Endothelial cell of umbilical vein (primary cell): Measurements from ENCODE around the gene LMNB1. TPM values are rescaled to one million over a fixed set of nuclear protein-coding genes. Genes with fewer than 3 reads are reported as not detected.

Experiments used
- BruUV-seq: library from RNA; stranded (reverse); fragments of 400-500 nt; replicated peaks from 2 replicates; lab custom pipeline; 2021; lab: Mats Ljungman, UMichigan
- CTCF ChIA-PET: fragments of 300-600, 350-600 bp; sonication (Branson Sonifier 250); formaldehyde crosslinking; loops from one replicate; lab custom pipeline; 2021; ENCODE audit warnings: antibody characterized with exemption, inconsistent platforms; lab: Charles Lee
- POLR2A ChIA-PET: fragments of 300-600, 350-600 bp; sonication (Branson Sonifier 250); formaldehyde crosslinking; loops from one replicate; lab custom pipeline; 2021; ENCODE audit warnings: antibody characterized with exemption, inconsistent platforms; lab: Charles Lee
- DNase-seq: peaks from one replicate; pipeline ENCODE4 v3.0.0-alpha.2; 2011; ENCODE audit warnings: low read depth, low spot score
- FAIRE-seq: peaks from 2 replicates; lab custom pipeline; 2011; peaks lifted over from hg19 to GRCh38; lab: Jason Lieb, UNC
- H2AFZ ChIP-seq: 2 replicates; pipeline ENCODE4 v1.6.0; 2012; ENCODE audit warnings: low read depth, low read length, control low read depth, inconsistent platforms
- H3K27ac ChIP-seq: 2 replicates; pipeline ENCODE4 v1.5.1; 2011; ENCODE audit warnings: low read depth, mild to moderate bottlenecking, control low read depth, low read length, moderate library complexity; ENCODE audit not compliant: insufficient read depth
- H3K27me3 ChIP-seq, 2 experiments: 2 replicates each; pipeline versions ENCODE4 v1.6.0 to v1.6.1; 2011; ENCODE audit warnings: low read length in 2 of 2, mixed read lengths in 1 of 2; ENCODE audit not compliant: control insufficient read depth in 2 of 2, insufficient read depth in 2 of 2
- H3K36me3 ChIP-seq, 2 experiments: 2 replicates in 1 of 2; 3 replicates in 1 of 2; pipeline ENCODE4 v1.5.1; 2011; ENCODE audit warnings: low read length in 2 of 2, mild to moderate bottlenecking in 1 of 2, moderate library complexity in 1 of 2; ENCODE audit not compliant: control insufficient read depth in 2 of 2, insufficient read depth in 2 of 2; ENCODE audit errors: extremely low read depth in 1 of 2
- H3K4me1 ChIP-seq: 3 replicates; pipeline ENCODE4 v1.5.1; 2011; ENCODE audit warnings: mild to moderate bottlenecking, low read length; ENCODE audit not compliant: control insufficient read depth, insufficient read depth; ENCODE audit errors: extremely low read depth
- H3K4me2 ChIP-seq: 2 replicates; pipeline ENCODE4 v1.6.1; 2011; ENCODE audit warnings: low read length, control low read depth, mixed read lengths; ENCODE audit not compliant: insufficient read depth
- H3K4me3 ChIP-seq, 3 experiments: fragments of 200-600 bp in 1 of 3; sonication (generic), shearing (Covaris generic) in 1 of 3; replicated peaks in 1 of 3; 2 replicates each; pipeline ENCODE4 v1.5.1; 2011 to 2016; ENCODE audit warnings: control low read depth in 3 of 3, low read length in 3 of 3, mild to moderate bottlenecking in 2 of 3, inconsistent platforms in 1 of 3, low read depth in 1 of 3, moderate library complexity in 1 of 3; ENCODE audit not compliant: insufficient read depth in 1 of 3
- H3K79me2 ChIP-seq: 2 replicates; pipeline ENCODE4 v1.6.0; 2012; ENCODE audit warnings: low read length, inconsistent platforms; ENCODE audit not compliant: control insufficient read depth, insufficient read depth
- H3K9ac ChIP-seq: replicated peaks from 2 replicates; pipeline ENCODE3; 2011; ENCODE audit warnings: low read length, control low read depth; ENCODE audit not compliant: insufficient read depth; ENCODE audit errors: extremely low read depth
- H3K9me1 ChIP-seq: replicated peaks from 3 replicates; pipeline ENCODE4 v1.6.0; 2011; ENCODE audit warnings: mild to moderate bottlenecking, low read length; ENCODE audit not compliant: control insufficient read depth, insufficient read depth; ENCODE audit errors: extremely low read depth
- H3K9me3 ChIP-seq: replicated peaks from 2 replicates; pipeline ENCODE4 v1.5.1; 2012; ENCODE audit warnings: low read length, inconsistent platforms; ENCODE audit not compliant: control insufficient read depth, insufficient read depth
- H4K20me1 ChIP-seq: replicated peaks from 2 replicates; pipeline ENCODE3; 2011; ENCODE audit warnings: mild to moderate bottlenecking, low read length; ENCODE audit not compliant: control insufficient read depth, insufficient read depth; ENCODE audit errors: extremely low read depth
- CTCF ChIP-seq, 2 donors: IDR thresholded peaks; 1 replicate in 1 of 2; 2 replicates in 1 of 2; pipeline ENCODE4 v1.5.1; 2011; ENCODE audit warnings: low read length in 2 of 2, mild to moderate bottlenecking in 2 of 2, moderate library complexity in 2 of 2, control low read depth in 1 of 2, inconsistent platforms in 1 of 2, low read depth in 1 of 2; ENCODE audit not compliant: insufficient read depth in 1 of 2; ENCODE audit errors: extremely low read depth in 1 of 2
- EZH2 ChIP-seq: IDR thresholded peaks from 2 replicates; pipeline ENCODE4 v1.6.1; 2012; ENCODE audit warnings: borderline replicate concordance, low read depth, mild to moderate bottlenecking, moderate library complexity, low read length, inconsistent platforms; ENCODE audit not compliant: severe bottlenecking
- FOS ChIP-seq: IDR thresholded peaks from 2 replicates; pipeline ENCODE4 v1.6.1; 2011; ENCODE audit warnings: mild to moderate bottlenecking, low read length, moderate library complexity, borderline replicate concordance; ENCODE audit not compliant: insufficient read depth
- GATA2 ChIP-seq: IDR thresholded peaks from 2 replicates; pipeline ENCODE4 v1.7.0; 2011; ENCODE audit warnings: low read depth, mild to moderate bottlenecking, moderate library complexity, mixed read lengths, low read length; ENCODE audit not compliant: insufficient read length, insufficient read depth
- JUN ChIP-seq: IDR thresholded peaks from 2 replicates; pipeline ENCODE4 v1.6.1; 2011; ENCODE audit warnings: borderline replicate concordance, low read depth; ENCODE audit not compliant: insufficient read length, insufficient read depth
- MAX ChIP-seq: IDR thresholded peaks from 2 replicates; pipeline ENCODE4 v1.6.1; 2011; ENCODE audit not compliant: insufficient read depth, insufficient read length
- MYC ChIP-seq: IDR thresholded peaks from one replicate; pipeline ENCODE4 v1.6.1; 2011; ENCODE audit warnings: mild to moderate bottlenecking, low read depth, low read length
- POLR2A ChIP-seq: IDR thresholded peaks from 2 replicates; pipeline ENCODE4 v1.6.1; 2012; ENCODE audit warnings: low read depth, mild to moderate bottlenecking, control low read depth, low read length
- POLR2AphosphoS5 ChIP-seq: IDR thresholded peaks from 2 replicates; pipeline ENCODE4 v1.6.1; 2012; ENCODE audit warnings: low read depth, mild to moderate bottlenecking, control low read depth, low read length, moderate library complexity; ENCODE audit not compliant: insufficient read depth
- dilution Hi-C: fragments of 300-500 bp; cut with MboI; formaldehyde crosslinking; loops from one replicate; pipeline ENCODE4 v1.15.0; 2019; ENCODE audit warnings: low sequenced_read_pairs; ENCODE audit not compliant: extremely low pct_ligation_motif_present
- intact Hi-C: fragments of 100-400 bp; cut with micrococcal nuclease; formaldehyde crosslinking; loops from one replicate; pipeline ENCODE4 v1.10.0; 2022
- polyA plus RNA-seq, 4 experiments: library from polyadenylated mRNA; depleted of rRNA in 3 of 4; stranded (reverse) in 3 of 4; unstranded in 1 of 4; fragments of >200 nt; gene quantifications; 2 replicates each; pipeline versions ENCODE4 v1.2.1 to v1.2.3, GENCODE V29; 2011 to 2012; ENCODE audit warnings: missing spikeins in 1 of 4
- total RNA-seq: library from RNA; stranded (reverse); gene quantifications from 2 replicates; pipeline ENCODE4 v1.2.3, GENCODE V29; 2021

Gene LMNB1
- total and polyA plus RNA-seq, 2 donors (not counting 3 experiments of a cell fraction or from before 2014, with no cell fraction given), result 45.2 to 144 TPM

- CTCF ChIA-PET, result no interaction called here
- FAIRE-seq (peak; percentile 4), DNase-seq (peak; percentile 26)
- Histone ChIP-seq H2AFZ (no peak overlapping the region), H4K20me1 (no peaks in the 10 kb centered on the region), H3K27me3 (no peaks in the 10 kb centered on the region), H3K4me3 (no peak overlapping the region), H3K4me1 (peaks cover 14% of the 10 kb centered on the region), H3K36me3 (no peaks in the 10 kb centered on the region), H3K4me2 (no peak overlapping the region), H3K9ac (no peak overlapping the region), H3K9me1 (no peaks in the 10 kb centered on the region), H3K27ac (no peak overlapping the region), H3K79me2 (no peaks in the 10 kb centered on the region), H3K9me3 (no peaks in the 10 kb centered on the region)
- TF ChIP-seq MYC, result no peak
- peak; percentile 26 for TF ChIP-seq POLR2AphosphoS5
- intact Hi-C loops (loop anchor here (5.0 kb wide), 1 partner anchor 173 kb away; no protein-coding TSS in a partner anchor), dilution Hi-C loops (no loop called here)
- POLR2A ChIA-PET, result no interaction called here
- BruUV-seq, result no TSS peak
Measured at GRCh38 chr5:126869005-126869451, 92.1 kb downstream of the LMNB1 start.

GRCh38 chr5:126871441-126871840, 94.5 kb downstream of the LMNB1 start:
- no peak overlapping the region for H3K9ac ChIP-seq
- no peaks in the 10 kb centered on the region for H3K79me2 ChIP-seq
- no TSS peak for BruUV-seq
- CTCF ChIA-PET, result interaction anchor here (0.8 kb wide), 1 partner anchor 99 kb away, joined by 3 read pairs; no protein-coding TSS in a partner anchor
- no peaks in the 10 kb centered on the region for H4K20me1 ChIP-seq
- H2AFZ ChIP-seq, result no peak overlapping the region
- H3K36me3 ChIP-seq, result no peaks in the 10 kb centered on the region
- H3K9me3 ChIP-seq, result no peaks in the 10 kb centered on the region
- POLR2A ChIA-PET, result no interaction called here
- no peak overlapping the region for H3K27ac ChIP-seq
- DNase-seq (no peak), FAIRE-seq (no peak)
- H3K27me3 ChIP-seq, result no peaks in the 10 kb centered on the region
- H3K4me3 ChIP-seq, result no peak overlapping the region
- no peaks in the 10 kb centered on the region for H3K9me1 ChIP-seq
- intact Hi-C loops, result no loop called here
- TF ChIP-seq MYC (no peak), POLR2A (no peak), MAX (no peak), EZH2 (no peak), JUN (no peak), FOS (no peak), CTCF (IDR thresholded peaks at IDR 0.05; ENCODE audit: extremely low read depth in 1 of 2, insufficient read depth in 1 of 2, low read depth in 1 of 2, low read length in 2 of 2) (no peak), POLR2AphosphoS5 (no peak), GATA2 (no peak)
- peaks cover 14% of the 10 kb centered on the region for H3K4me1 ChIP-seq
- H3K4me2 ChIP-seq, result no peak overlapping the region
- dilution Hi-C loops, result no loop called here
